HK-2 (cell line): ENCODE measurements around the gene ADSS1.

Experiments
- DNase-seq: peaks from one replicate; pipeline ENCODE4 v3.0.0-alpha.2; 2018; ENCODE audit not compliant: unreplicated experiment

The ADSS1 gene

GRCh38 chr14:104687601-104688504 lies 36.2 kb upstream of the ADSS1 start:
- DNase-seq: peak; percentile 88

DNA sequence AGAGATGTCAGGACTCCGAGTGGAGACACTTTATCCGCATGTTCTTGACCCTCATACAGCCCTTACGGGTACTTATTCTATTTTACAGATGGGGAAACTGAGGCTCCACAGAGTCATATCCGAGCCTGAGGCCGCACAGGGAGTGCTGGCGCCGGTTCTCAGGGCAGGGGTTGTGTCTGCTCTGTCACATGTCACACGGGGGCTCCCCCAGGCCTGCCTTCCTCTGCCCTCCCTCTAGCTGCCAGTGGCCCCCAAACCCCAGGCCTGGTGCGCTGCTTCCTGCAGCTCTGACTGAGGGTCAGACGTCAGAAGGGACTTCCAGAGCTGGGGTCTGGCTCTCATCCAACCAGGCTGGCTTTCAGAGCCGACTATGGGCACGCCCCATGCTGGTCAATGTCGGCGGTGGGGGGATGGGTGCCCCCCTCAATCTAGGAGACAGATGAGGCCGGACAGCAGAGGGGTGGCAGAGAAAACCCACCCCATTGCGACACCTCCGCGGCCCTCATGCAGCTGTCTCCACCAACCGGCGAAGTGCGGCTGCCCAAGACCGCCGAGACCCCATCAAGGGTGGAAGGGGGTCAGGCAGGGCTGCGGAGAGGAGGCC lies 35.4 kb upstream of the ADSS1 start:
- peak; percentile 66 for DNase-seq

DNA sequence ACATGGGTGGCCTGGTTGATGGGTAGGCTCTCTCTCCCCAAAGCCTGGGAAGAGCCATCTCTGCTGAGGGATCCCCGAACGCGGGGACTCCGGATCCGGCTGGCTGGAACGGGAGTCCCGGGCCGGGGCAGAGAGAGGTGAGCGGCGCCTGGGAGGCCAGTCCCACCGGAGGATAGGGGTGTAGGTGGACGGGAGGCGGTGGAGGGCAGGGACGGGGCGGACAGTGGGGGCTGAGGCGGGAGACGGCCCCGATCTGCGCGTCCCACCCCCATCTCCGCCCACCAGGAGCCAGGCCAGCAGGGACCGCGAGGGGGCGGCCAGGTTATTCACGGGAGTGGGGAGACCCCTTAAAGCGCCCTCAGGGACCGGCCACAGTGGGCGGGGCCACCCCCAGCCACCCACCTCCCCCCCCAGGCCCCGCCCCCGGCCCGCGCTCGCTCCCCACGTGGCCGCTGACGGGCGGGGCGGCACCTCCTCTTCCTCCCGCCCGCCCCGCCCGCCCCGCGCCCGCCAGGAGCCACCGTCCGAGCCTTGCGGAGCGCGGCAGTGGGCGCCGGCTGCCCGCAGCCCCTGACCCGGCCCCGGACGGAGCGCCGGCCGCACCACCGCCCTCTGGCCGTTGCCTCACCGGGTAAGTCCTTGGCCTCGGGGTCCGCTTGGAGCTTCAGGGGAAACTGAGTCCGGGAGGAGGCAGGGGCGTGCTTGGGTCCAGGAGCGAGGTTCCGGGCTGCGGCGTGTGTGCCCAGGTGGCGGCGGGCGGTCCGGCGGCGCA lies 34.7 kb upstream of the ADSS1 start, which contains the start of gene INF2:
Gene INF2, plus strand, starts transcription at position 510 of the 772 bp plus-strand sequence. CDS start 11,748 bp downstream, outside the sequence.
- DNase-seq: peak; percentile 77

DNA sequence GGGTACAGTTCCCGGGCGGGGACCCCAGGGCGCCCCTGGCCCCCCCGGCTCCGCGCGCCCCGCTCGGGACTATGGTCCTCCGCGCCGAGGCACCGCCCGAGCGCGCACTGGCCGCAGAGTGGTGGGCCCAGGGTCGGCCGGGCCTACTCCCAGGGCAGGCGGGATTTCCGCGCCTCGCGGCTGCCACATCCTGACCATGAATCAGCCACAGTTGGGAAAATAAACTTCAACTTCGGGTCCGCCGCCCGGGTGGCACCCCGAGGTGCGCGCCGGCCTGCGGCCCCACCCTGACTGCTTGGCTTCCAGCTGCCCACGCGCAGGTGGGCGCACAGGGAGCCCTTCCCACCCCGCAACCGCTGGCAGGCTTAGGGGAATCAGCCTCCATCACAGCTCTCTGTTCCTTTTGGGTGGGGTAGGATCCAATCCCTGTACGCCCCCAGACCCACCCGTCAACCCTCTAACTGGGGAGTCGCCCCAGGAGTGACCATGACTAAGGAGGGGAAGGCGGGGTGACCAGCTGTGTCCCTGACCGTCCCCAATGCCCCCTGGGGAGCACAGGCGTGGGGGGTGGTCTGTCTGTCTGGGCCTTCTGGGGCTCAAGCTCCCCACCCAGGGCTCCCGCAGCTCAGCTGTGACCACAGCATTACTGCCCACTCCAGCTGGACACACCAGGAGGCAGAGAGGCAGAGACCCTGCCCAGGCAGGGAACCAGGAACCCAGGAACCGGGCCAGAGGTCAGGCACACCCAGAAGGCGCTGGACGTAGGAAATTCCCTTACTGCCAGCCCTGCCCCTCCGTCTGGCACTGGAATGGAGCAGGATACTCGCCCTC lies 33.9 kb upstream of the ADSS1 start:
- peak; percentile 41 for DNase-seq

DNA sequence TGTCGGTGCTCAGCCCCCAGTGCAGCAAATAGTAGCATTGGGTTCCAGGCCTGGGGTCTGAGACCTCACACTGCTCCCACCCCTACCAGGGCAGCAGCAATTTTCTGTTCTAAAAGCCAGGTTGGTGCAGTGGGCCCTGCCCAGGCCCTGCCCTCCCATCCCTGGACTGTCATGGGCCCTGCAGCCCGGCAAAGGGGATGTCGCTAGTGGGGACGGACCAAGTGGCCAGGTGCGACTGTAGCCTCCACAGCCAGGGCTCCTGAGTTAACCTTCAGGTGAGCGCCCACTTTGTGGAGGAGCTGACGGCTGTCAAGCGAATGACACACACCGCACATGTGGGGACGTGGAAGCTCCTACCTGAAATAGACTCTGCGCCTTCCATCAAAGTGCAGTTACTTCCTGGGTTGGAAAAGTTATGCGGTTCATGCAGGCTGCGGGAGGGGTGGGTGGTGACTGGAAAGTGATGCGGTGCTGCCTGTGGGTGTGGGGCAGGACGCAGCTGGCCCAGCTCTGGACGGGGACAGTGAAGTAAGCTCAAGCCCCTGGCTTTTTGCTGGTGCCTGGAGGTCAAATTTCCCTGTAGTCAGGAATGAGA lies 33.1 kb upstream of the ADSS1 start:
- no peak for DNase-seq

DNA sequence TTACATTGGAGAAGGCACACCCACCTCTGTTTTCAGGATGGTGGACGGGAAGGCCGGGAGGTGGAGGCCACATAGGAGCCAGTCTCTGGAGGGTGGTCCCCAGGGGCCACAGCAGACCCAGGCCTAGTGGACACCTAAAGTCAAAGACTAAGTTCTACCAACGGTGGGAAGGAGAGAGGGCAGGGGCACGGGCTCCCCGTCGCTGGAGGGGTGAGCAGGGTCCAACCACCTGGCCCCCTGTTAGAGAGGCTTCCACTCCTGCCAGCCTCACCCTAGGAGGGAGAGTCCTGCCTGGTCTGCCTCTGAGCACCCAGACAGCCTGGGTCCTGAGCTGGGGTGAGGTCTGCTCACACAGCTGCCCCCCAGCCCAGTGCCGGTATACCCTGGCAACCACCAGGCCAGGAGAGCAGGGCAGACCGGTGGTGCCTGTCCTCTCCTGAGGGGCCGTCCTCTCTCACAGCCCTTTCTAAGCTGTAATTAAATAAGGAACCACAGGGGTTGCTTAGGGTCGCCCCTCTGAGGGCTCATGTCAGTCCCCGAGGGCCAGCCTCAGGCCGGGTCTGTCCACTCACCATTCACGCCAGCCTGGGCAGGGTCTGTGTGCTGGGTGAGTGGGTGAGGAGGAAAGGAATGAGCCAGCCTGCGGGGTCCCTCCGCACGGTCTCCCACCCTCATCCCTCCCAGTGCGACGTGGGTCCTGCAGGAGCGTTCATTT lies 32.3 kb upstream of the ADSS1 start:
- no peak for DNase-seq

DNA sequence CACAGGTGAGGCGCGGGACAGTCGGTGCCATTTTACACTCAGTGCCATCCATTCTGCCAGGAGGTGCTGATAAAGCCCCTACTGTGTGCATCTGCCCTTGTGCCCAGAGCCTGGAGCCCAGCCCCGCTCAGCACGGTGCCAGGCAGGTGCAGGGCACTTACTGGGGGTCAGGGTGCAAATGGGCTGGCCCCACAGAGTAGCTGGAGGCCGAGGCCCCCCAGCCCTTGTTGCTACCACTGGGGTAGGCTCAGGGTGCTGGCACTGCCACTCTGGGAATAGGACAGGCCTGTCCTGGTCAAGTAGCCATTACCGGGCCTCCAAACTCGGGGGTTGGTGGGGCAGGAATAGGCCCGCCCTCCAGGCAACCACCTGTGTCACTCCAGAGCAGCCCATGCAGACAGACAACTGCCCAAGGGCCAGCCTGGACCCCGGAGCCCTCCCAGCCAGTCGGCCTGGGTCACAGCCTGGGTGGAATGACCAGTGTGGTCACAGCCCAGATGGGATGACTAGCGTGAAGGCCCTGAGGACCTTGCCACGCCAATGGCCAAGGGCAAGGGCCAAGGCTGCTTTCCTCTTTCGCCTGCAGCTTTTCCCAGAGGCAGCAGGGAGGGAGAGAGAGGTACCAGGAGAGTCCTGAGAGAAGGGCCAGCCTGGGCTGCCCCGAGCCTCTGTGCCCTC lies 31.6 kb upstream of the ADSS1 start:
- DNase-seq: no peak

- no peak for DNase-seq
These were observed 31.1 kb upstream of the ADSS1 start for GRCh38 chr14:104692939-104693315.

DNA sequence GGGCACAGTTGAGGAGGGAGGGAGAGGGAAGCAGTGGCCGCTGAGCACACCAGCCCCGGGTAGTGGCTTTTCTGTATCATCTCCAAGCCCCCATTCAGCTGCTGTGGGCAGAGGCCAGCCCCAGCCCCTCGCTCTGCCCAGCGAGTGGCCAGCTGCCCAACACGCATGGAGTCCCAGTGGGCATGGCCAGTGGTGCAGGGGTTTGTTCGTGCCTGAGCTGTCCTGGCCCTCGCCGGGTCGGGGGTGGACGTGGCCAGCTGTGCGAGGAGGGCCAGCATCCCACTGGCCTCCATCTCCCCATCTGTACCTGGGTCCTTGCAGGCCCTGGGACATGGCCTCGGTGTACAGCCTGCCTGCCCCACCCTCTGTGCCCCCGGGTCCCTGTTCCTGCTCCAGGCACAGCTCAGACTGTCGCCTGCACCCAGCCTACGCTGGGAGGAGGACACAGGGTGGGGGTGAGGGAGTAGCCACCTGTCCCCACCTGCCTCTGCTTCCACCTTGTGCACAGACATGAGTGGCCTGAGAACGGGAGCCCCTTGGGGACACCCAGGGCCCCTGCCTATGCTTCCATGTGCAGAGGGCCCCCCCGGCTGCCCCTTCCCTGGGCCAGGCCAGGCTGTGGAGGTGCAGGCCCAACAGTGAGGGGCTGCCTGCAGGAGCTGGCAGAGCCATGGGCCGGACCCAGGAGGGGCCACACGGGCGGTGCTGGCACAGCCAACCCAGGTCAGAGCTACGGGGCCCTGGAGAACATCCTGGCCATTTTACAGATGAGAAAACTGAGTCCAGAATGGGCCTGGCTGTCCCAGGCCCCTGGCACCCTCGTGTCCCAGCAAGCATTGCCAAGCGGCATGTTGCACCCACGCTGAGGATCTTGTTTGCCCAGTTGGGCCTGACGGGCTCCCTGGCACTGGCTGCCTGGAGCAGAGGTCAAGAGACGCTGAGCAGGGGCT lies 30.3 kb upstream of the ADSS1 start:
- DNase-seq: no peak

GRCh38 chr14:104694475-104694950 lies 29.5 kb upstream of the ADSS1 start:
- no peak for DNase-seq

- peak; percentile 78 for DNase-seq
These were observed 28.9 kb upstream of the ADSS1 start for GRCh38 chr14:104694991-104695659.

- no peak for DNase-seq
These were observed 28.4 kb upstream of the ADSS1 start for GRCh38 chr14:104695660-104696000.

DNA sequence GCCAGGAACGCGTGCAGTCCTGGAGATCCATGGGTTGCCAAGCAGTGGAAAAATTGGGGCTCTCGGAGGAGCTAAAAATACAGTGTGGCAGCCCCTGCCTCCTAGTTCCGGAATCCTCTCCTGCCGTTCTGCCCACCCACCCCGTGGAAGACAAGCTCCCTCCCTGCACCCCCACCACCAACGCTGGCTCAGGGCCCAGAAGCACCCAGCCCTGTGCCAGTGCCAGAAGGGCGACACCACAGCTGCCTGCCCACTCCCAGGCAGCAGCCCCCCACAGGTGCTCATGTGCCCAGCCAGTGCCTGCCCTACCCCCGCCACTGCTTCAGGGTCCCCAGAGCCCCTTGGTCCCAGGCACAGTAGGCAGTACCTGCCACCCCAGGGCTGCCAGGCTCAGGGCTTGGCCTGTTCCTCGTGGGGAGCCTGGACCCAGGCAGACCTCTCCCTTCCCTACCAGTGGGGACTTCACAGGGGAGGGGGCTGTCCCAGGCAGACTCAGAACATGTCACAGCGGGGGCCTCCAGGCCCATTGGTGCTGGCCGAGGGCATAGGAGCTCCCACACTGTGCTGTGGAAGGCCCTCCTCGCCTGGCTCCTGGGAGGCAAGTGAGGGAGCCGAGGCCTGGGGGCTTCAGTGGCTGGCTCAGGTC lies 27.2 kb upstream of the ADSS1 start:
- no peak for DNase-seq

- no peak for DNase-seq
These were observed 26.7 kb upstream of the ADSS1 start for GRCh38 chr14:104697317-104697703.

- no peak for DNase-seq
These were observed 26.0 kb upstream of the ADSS1 start for GRCh38 chr14:104697892-104698583.

GRCh38 chr14:104698688-104699425 lies 25.2 kb upstream of the ADSS1 start:
- DNase-seq: no peak
